ENCODE data around the gene EXOC2.

EXOC2 gene

DNA sequence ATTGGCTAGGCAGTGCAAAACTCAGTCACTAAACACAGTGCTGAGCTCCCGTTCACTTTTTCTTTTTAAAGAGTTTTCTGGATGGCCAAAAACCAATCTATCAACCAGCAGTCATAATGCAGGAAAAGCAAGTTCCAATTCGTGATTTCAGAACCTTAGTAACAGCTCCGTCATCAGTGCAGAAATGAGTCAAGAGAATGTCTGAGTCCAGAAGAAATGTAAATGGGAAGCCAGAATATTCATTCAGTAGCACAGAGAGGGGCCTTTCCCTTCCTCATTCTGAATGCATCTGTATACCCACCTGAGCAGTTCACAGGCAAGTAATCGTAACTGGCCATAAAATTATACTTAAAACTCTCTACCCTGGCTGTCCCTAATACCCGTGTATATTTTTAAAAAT is 56.5 kb downstream of the EXOC2 start:
- Histone ChIP-seq H3K36me3 (ENCODE audit: insufficient read depth, low read length) (0 out of 2 replicates have a peak, but pooled peaks cover 7% of the 10 kb centered on the region), H4K20me1 (ENCODE audit: insufficient read depth, low read length) (no peaks in the 10 kb centered on the region), H3F3A (ENCODE audit: insufficient read depth, low read length) (no peaks in the 10 kb centered on the region), H3K27ac (ENCODE audit: low read depth, low read length, poor library complexity, severe bottlenecking) (no peak overlapping the region), H3K9me2 (ENCODE audit: low read depth, low read length) (no peaks in the 10 kb centered on the region), H3K79me2 (ENCODE audit: insufficient read depth, low read length) (no peaks in the 10 kb centered on the region), H3K4me3 (ENCODE audit: low read depth, low read length, poor library complexity, severe bottlenecking) (no peak overlapping the region), H3K4me1 (ENCODE audit: insufficient read depth, low read length, severe bottlenecking) (no peaks in the 10 kb centered on the region), H3K9me3 (ENCODE audit: low read length) (no peaks in the 10 kb centered on the region; the same call in 1 of the 2 replicates), H2AFZ (ENCODE audit: low read length) (no peak overlapping the region), H3K9ac (ENCODE audit: low read length) (no peak overlapping the region), H3K4me2 (ENCODE audit: low read length) (no peak overlapping the region), H3K27me3 (ENCODE audit: insufficient read depth, low read length) (no peaks in the 10 kb centered on the region)
- TF ChIP-seq EZH2 (IDR thresholded peaks at IDR 0.05; ENCODE audit: borderline replicate concordance, low read length): no peak
- TF ChIP-seq, protein P1, sequence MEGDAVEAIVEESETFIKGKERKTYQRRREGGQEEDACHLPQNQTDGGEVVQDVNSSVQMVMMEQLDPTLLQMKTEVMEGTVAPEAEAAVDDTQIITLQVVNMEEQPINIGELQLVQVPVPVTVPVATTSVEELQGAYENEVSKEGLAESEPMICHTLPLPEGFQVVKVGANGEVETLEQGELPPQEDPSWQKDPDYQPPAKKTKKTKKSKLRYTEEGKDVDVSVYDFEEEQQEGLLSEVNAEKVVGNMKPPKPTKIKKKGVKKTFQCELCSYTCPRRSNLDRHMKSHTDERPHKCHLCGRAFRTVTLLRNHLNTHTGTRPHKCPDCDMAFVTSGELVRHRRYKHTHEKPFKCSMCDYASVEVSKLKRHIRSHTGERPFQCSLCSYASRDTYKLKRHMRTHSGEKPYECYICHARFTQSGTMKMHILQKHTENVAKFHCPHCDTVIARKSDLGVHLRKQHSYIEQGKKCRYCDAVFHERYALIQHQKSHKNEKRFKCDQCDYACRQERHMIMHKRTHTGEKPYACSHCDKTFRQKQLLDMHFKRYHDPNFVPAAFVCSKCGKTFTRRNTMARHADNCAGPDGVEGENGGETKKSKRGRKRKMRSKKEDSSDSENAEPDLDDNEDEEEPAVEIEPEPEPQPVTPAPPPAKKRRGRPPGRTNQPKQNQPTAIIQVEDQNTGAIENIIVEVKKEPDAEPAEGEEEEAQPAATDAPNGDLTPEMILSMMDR (IDR thresholded peaks at IDR 0.05; ENCODE audit: low read length): no peak

DNA sequence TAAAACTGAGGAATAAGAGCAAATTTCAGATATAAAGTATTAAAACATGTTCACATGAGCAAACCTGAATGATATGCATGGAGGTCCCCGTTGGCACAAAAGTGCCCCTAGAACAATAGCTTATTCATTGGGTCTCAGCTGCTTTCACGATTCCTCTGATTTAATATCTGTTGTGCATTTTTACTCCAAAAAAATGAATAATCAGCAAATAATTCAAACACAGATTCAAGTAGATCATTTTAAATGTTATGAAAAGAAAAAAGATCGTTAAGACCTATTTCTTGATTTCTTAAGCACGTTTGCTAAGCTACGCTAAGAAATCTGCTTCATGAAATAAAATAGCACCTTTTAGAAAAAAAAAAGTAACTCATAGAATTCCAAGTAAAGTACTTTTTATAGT is 57.7 kb downstream of the EXOC2 start:
- H3K9ac ChIP-seq (ENCODE audit: low read length): no peak overlapping the region
- no peak overlapping the region for H3K4me3 ChIP-seq (ENCODE audit: low read depth, low read length, poor library complexity, severe bottlenecking)
- no peak overlapping the region for H3K27ac ChIP-seq (ENCODE audit: low read depth, low read length, poor library complexity, severe bottlenecking)
- H3K27me3 ChIP-seq (ENCODE audit: insufficient read depth, low read length): no peaks in the 10 kb centered on the region
- no peak overlapping the region for H2AFZ ChIP-seq (ENCODE audit: low read length)
- H4K20me1 ChIP-seq (ENCODE audit: insufficient read depth, low read length): no peaks in the 10 kb centered on the region
- H3K9me3 ChIP-seq (ENCODE audit: low read length): no peaks in the 10 kb centered on the region
- H3F3A ChIP-seq (ENCODE audit: insufficient read depth, low read length): no peaks in the 10 kb centered on the region
- 0 out of 2 replicates have a peak, but pooled peaks cover 7% of the 10 kb centered on the region for H3K36me3 ChIP-seq (ENCODE audit: insufficient read depth, low read length)
- no peaks in the 10 kb centered on the region for H3K9me2 ChIP-seq (ENCODE audit: low read depth, low read length)
- TF ChIP-seq, protein P1 (IDR thresholded peaks at IDR 0.05; ENCODE audit: low read length): no peak
- no peak for TF ChIP-seq EZH2 (IDR thresholded peaks at IDR 0.05; ENCODE audit: borderline replicate concordance, low read length)
- no peak overlapping the region for H3K4me2 ChIP-seq (ENCODE audit: low read length)
- H3K79me2 ChIP-seq (ENCODE audit: insufficient read depth, low read length): no peaks in the 10 kb centered on the region
- H3K4me1 ChIP-seq (ENCODE audit: insufficient read depth, low read length, severe bottlenecking): no peaks in the 10 kb centered on the region

DNA sequence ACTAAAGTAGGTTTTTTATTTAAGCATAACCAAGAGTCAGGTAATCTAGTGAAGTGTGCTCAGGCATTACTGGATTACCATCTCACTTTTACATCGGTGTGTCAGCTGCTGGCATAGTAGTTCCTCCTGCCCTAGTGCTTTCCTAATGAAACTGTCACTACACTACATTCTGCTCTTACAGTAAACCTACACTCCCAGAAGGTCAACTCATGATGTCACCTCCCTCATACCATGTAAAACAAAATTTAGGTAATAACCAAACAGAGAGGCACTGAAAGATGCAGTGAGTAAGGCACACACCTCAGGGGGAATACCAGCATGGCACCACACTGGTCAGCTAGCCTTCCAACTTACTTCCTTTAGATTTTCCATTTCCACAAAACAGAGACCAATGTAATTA is 59.3 kb downstream of the EXOC2 start:
- H3K9me3 ChIP-seq (ENCODE audit: low read length): no peaks in the 10 kb centered on the region
- no peak overlapping the region for H3K27ac ChIP-seq (ENCODE audit: low read depth, low read length, poor library complexity, severe bottlenecking)
- H3F3A ChIP-seq (ENCODE audit: insufficient read depth, low read length): no peaks in the 10 kb centered on the region
- no peak overlapping the region for H3K9ac ChIP-seq (ENCODE audit: low read length)
- no peaks in the 10 kb centered on the region for H3K27me3 ChIP-seq (ENCODE audit: insufficient read depth, low read length)
- no peak overlapping the region for H3K4me3 ChIP-seq (ENCODE audit: low read depth, low read length, poor library complexity, severe bottlenecking)
- TF ChIP-seq, protein P1 (IDR thresholded peaks at IDR 0.05; ENCODE audit: low read length): no peak
- TF ChIP-seq EZH2 (IDR thresholded peaks at IDR 0.05; ENCODE audit: borderline replicate concordance, low read length): no peak
- no peaks in the 10 kb centered on the region for H3K79me2 ChIP-seq (ENCODE audit: insufficient read depth, low read length)
- no peaks in the 10 kb centered on the region for H4K20me1 ChIP-seq (ENCODE audit: insufficient read depth, low read length)
- no peak overlapping the region for H3K4me2 ChIP-seq (ENCODE audit: low read length)
- H3K4me1 ChIP-seq (ENCODE audit: insufficient read depth, low read length, severe bottlenecking): peaks cover 5% of the 10 kb centered on the region
- H3K9me2 ChIP-seq (ENCODE audit: low read depth, low read length): no peaks in the 10 kb centered on the region
- no peak overlapping the region for H2AFZ ChIP-seq (ENCODE audit: low read length)
- 0 out of 2 replicates have a peak, but pooled peaks cover 7% of the 10 kb centered on the region for H3K36me3 ChIP-seq (ENCODE audit: insufficient read depth, low read length)

Data from OCI-LY1 (cell line).